ENCODE measurements around the gene LRRC58. TPM values are rescaled to one million over a fixed set of nuclear protein-coding genes. Genes with fewer than 3 reads are reported as not detected.

LRRC58 gene
- total RNA-seq, 1 donor from 2014 or later: 28.0 TPM

DNA sequence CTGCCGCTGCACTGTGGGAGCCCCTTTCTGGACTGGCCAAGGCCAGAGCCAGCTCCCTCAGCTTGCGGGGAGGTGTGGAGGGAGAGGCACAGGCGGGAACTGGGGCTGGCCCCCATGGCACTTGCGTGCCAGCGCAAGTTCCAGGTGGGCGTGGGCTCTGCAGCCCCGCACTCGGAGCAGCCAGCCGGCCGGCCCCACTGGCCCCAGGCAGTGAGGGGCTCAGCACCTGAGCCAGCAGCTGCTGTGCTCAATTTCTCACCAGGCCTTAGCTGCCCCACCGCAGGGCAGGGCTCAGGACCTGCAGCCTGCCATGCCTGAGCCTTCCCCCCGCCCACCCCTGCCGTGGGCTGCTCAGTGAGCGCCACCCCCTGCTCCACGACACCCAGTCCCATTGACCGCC lies 59.5 kb downstream of the LRRC58 start:
- TF ChIP-seq, protein P1, sequence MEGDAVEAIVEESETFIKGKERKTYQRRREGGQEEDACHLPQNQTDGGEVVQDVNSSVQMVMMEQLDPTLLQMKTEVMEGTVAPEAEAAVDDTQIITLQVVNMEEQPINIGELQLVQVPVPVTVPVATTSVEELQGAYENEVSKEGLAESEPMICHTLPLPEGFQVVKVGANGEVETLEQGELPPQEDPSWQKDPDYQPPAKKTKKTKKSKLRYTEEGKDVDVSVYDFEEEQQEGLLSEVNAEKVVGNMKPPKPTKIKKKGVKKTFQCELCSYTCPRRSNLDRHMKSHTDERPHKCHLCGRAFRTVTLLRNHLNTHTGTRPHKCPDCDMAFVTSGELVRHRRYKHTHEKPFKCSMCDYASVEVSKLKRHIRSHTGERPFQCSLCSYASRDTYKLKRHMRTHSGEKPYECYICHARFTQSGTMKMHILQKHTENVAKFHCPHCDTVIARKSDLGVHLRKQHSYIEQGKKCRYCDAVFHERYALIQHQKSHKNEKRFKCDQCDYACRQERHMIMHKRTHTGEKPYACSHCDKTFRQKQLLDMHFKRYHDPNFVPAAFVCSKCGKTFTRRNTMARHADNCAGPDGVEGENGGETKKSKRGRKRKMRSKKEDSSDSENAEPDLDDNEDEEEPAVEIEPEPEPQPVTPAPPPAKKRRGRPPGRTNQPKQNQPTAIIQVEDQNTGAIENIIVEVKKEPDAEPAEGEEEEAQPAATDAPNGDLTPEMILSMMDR (IDR thresholded peaks at IDR 0.05): no peak
- no peak overlapping the region for H3K27ac Mint-ChIP-seq (ENCODE audit: unreplicated experiment)
- no peak for DNase-seq (ENCODE audit: extremely low spot score, unreplicated experiment)
- peaks cover 5% of the 10 kb centered on the region for H3K4me1 Mint-ChIP-seq (ENCODE audit: unreplicated experiment)
- H3K4me3 Mint-ChIP-seq (ENCODE audit: unreplicated experiment): no peak overlapping the region
- peaks cover 8% of the 10 kb centered on the region for H3K27me3 Mint-ChIP-seq (ENCODE audit: unreplicated experiment)
- H3K9me3 Mint-ChIP-seq (ENCODE audit: unreplicated experiment): peaks cover 19% of the 10 kb centered on the region
- H3K36me3 Mint-ChIP-seq (ENCODE audit: unreplicated experiment): no peaks in the 10 kb centered on the region

DNA sequence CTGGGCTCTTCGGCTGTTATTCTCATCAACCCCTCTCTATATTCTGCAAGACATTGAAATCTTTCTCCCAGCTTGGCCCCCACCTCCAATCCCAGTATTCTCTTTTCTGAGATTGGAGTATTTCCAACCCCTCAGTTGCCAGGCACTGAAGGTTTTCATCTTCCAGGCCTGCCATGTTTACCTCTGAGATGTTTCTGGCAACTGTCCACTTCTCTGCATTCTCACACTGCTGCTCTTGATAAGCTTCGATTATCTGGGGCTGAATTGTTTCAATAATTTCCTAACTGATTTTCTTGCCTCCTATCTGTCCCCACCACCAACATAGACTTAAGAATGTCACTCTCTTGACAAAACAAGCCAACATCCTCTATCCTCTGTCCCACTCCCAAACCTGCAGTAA lies 62.7 kb downstream of the LRRC58 start:
- Mint-ChIP-seq H3K27me3 (ENCODE audit: unreplicated experiment) (peaks cover 10% of the 10 kb centered on the region), H3K9me3 (ENCODE audit: unreplicated experiment) (no peaks in the 10 kb centered on the region), H3K36me3 (ENCODE audit: unreplicated experiment) (no peaks in the 10 kb centered on the region), H3K4me1 (ENCODE audit: unreplicated experiment) (peaks cover 6% of the 10 kb centered on the region), H3K27ac (ENCODE audit: unreplicated experiment) (no peak overlapping the region), H3K4me3 (ENCODE audit: unreplicated experiment) (peak overlapping the region; percentile 19)
- no peak for DNase-seq (ENCODE audit: extremely low spot score, unreplicated experiment)
- TF ChIP-seq, protein P1 (IDR thresholded peaks at IDR 0.05): no peak

DNA sequence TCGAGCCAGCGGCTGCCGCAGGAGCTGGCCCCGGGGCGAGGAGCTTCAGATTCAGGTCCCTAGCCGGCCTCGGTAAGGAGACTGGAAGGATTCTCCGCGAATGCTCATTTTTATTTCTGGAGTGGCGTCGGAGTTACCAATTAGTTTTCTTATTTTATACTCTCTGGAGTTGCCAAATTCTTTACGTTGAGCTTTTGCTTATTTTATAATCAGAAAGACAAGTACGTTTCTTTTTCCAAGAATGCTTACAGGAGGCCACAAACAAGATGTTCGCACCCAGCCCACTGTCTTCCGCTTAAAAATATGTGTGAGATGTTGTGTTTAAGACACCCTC lies 63.7 kb downstream of the LRRC58 start:
- Mint-ChIP-seq H3K4me3 (ENCODE audit: unreplicated experiment) (peak overlapping the region; percentile 58), H3K36me3 (ENCODE audit: unreplicated experiment) (no peaks in the 10 kb centered on the region), H3K27ac (ENCODE audit: unreplicated experiment) (no peak overlapping the region), H3K27me3 (ENCODE audit: unreplicated experiment) (peaks cover 10% of the 10 kb centered on the region), H3K4me1 (ENCODE audit: unreplicated experiment) (peaks cover 6% of the 10 kb centered on the region), H3K9me3 (ENCODE audit: unreplicated experiment) (no peaks in the 10 kb centered on the region)
- no peak for DNase-seq (ENCODE audit: extremely low spot score, unreplicated experiment)
- TF ChIP-seq, protein P1 (IDR thresholded peaks at IDR 0.05): no peak

DNA sequence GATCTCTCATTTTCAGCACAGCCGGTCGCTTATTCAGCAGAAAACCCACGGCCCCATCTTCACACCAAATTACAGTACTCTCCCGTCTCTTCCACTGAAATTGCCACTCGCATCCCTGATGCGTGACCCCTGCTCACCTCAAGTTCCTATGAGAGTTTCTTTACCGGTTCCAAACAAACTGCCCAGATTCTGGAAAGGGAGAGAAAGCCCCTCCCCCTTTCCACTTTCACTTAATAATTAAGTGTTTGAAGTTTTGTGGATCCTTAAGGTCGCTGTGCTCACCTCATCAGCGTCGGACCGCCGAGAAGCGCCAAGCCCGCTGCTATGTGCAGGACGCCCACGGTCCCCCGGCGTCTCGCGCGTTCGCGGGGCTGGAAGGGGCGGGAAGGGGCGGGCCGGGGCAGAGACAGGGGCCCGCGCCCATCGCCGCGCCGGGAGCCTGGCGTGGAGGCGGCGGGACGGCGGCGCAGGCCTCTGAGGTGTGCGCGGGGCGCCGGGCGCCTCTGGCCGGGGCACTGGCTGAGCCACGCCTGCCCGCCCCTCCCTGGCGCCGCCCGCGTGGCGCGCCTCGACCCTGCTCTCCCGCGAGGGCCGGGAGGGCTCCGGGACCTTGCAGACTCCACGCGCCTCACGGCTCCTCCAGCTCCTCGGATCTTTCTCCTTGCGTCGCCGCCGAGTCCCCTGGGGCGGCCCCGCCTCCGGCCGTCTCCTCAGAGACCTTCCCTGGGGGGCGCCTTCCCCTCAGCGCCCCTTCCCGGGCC lies 64.2 kb downstream of the LRRC58 start, which contains the start of gene GPR156:
GPR156 (minus strand) TSS at position 476 of the 761 bp plus-strand sequence. CDS start 41,124 bp downstream, outside the sequence.
- peaks cover 10% of the 10 kb centered on the region for H3K27me3 Mint-ChIP-seq (ENCODE audit: unreplicated experiment)
- DNase-seq (ENCODE audit: extremely low spot score, unreplicated experiment): no peak
- TF ChIP-seq, protein P1 (IDR thresholded peaks at IDR 0.05): peak; percentile 7
- no peaks in the 10 kb centered on the region for H3K9me3 Mint-ChIP-seq (ENCODE audit: unreplicated experiment)
- H3K4me3 Mint-ChIP-seq (ENCODE audit: unreplicated experiment): peak within 1 kb of the TSS; percentile 69
- no peaks in the 10 kb centered on the region for H3K36me3 Mint-ChIP-seq (ENCODE audit: unreplicated experiment)
- H3K27ac Mint-ChIP-seq (ENCODE audit: unreplicated experiment): no peak within 1 kb of the TSS
- H3K4me1 Mint-ChIP-seq (ENCODE audit: unreplicated experiment): peaks cover 6% of the 10 kb centered on the region

DNA sequence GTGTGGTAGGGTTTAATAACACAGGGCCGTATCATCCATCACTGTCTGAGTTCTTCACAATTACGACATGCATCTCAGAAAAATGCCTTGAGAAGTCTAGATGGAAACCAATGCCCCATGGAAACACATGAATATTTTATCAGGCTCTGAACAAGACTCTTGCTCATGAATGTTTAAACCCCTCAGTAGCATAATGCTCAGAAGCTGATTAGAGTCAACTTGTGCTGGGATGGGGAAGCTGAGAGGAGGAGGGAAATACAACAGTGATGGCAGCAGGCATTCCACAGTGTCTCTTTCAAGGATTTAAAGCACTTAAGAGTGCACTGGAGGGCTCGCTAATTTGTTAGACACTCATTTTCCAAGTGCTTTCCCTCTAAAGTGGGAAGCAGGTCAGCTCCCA lies 67.9 kb downstream of the LRRC58 start:
- Mint-ChIP-seq H3K36me3 (ENCODE audit: unreplicated experiment) (no peaks in the 10 kb centered on the region), H3K27ac (ENCODE audit: unreplicated experiment) (no peak overlapping the region), H3K27me3 (ENCODE audit: unreplicated experiment) (peaks cover 29% of the 10 kb centered on the region), H3K4me3 (ENCODE audit: unreplicated experiment) (no peak overlapping the region), H3K9me3 (ENCODE audit: unreplicated experiment) (peaks cover 4% of the 10 kb centered on the region), H3K4me1 (ENCODE audit: unreplicated experiment) (peaks cover 6% of the 10 kb centered on the region)
- DNase-seq (ENCODE audit: extremely low spot score, unreplicated experiment): no peak
- TF ChIP-seq, protein P1 (IDR thresholded peaks at IDR 0.05): no peak

All from osteocyte (in vitro differentiated cells).